ENCODE data around the gene ATP1A2. TPM values are rescaled to one million over a fixed set of nuclear protein-coding genes. Genes with fewer than 3 reads are reported as not detected.
A peak's percentile ranks its signal among the peaks of the same experiment; 100 is the strongest.

ATP1A2 gene
- total RNA-seq, 1 donor from 2014 or later = 0.10 TPM

DNA sequence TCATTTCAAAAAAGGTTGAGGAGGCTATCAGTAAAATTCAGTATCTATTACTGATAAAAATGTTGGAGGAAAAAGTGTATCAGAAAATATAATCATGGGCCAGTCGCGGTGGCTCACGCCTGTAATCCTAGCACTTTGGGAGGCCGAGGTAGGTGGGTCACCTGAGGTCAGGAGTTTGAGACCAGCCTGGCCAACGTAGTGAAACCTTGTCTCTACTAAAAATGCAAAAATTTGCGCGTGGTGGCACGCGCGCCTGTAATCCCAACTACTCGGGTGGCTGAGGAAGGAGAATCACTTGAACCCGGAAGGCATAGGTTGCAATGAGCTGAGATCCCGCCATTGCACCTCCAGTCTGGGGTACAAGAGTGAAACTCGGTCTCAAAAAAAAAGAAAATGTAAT lies 30.5 kb downstream of the ATP1A2 start:
- no peak for DNase-seq (ENCODE audit: low read depth)

DNA sequence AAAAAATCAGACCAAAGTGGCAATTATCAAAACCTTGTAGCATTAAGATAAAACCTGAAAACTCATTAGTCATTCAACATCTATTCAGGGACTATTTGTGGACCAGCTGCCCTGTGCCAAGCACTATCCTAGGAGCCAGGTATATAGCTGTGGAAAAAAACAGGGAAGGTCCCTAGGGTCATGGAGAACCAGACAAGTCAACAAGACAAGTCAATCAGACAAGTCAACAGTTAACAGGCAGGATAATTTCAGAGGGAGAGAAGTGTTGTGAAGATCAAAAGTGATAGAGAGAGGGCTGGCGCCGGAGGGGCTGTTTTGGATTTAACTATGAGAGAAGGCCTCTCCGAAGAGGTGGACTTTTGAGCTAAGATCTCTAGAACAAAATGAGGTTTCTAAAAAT lies 32.6 kb downstream of the ATP1A2 start:
- DNase-seq (ENCODE audit: low read depth) = no peak

- no peak for DNase-seq (ENCODE audit: low read depth)
Measured at GRCh38 chr1:160149233-160149632, 33.7 kb downstream of the ATP1A2 start.

DNA sequence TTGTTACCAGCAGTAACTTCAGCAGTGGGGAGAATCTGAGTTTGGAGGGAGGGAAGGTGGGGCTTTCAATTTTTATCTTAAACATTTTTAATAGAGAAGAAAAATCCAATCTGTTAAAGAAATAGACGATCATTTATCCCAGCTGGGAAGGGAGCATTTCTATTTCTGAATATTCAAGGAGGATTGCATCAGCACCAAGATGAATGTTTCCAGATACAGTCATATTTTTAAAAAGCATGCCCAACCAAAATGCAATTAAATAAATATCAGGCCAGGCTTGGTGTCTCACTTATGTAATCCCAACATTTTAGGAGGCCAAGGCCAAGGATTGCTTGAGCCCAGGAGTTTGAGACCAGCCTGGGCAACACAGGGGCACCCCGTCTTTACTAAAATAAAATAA lies 34.2 kb downstream of the ATP1A2 start:
- DNase-seq (ENCODE audit: low read depth) = no peak

DNA sequence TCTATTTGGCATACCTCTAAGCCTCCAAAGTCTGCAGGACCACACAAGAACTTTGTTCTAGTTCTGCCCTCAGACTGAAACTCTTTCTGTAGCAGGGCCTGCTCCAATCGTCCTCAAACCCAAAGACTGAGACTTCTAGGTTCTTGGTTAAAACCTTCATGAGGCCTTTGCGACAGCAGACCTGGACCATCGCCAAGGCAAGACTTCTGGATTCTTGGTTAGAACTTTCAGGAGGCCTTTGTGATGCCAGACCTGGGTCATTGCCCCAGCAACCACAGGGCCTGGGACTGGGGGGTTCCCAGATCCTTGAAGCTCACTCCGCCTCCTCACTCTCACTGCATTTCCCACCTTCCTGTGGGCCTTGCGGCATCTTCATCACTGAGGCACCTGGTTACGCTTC lies 35.7 kb downstream of the ATP1A2 start, which contains the start of gene ATP1A4:
ATP1A4 (plus strand) TSS at position 301 of the 400 bp plus-strand sequence. CDS start 438 bp downstream, outside the sequence.
- DNase-seq (ENCODE audit: low read depth) = no peak

- DNase-seq (ENCODE audit: low read depth) = no peak
Measured at GRCh38 chr1:160154790-160155189, 39.2 kb downstream of the ATP1A2 start.

DNA sequence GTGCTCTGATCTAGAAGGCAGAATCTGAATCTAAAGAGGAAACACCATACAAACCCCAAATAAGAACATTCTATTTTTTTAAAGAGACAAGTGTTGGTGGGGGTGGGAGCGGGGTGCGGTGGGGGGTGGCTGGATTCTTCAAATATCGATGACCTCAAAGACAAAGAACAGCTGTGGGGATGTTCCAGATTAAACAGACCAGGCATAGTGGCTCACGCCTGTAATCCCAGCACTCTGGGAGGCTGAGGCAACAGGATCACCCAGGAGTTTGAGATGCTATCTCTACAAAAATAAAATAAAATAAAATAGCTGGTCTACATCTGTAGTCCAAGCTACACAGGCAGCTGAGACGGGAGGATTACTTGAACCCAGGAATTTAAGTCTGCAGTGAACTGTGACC lies 40.8 kb downstream of the ATP1A2 start:
- DNase-seq (ENCODE audit: low read depth) = no peak

- no peak for DNase-seq (ENCODE audit: low read depth)
Measured at GRCh38 chr1:160157174-160157573, 41.6 kb downstream of the ATP1A2 start.

GRCh38 chr1:160158031-160158430 lies 42.5 kb downstream of the ATP1A2 start:
- no peak for DNase-seq (ENCODE audit: low read depth)

DNA sequence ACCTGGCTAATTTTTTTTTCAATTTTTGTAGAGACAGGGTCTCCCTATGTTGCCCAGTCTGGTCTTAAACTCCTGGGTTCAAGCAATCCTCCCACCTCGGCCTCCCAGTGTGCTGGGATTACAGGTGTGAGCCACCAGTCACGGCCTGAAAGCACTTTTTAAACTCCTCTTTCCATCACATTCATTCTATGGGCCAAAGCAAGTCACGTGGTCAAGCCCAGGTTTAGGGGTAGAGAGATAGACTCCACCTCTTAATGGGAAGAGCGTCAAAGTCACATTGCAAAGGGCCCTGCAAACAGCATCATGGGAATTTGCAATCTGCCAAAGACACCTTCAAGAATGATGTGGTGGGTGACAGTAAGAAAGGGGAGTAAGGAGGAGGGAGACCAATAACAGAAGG lies 43.0 kb downstream of the ATP1A2 start:
- DNase-seq (ENCODE audit: low read depth) = no peak

DNA sequence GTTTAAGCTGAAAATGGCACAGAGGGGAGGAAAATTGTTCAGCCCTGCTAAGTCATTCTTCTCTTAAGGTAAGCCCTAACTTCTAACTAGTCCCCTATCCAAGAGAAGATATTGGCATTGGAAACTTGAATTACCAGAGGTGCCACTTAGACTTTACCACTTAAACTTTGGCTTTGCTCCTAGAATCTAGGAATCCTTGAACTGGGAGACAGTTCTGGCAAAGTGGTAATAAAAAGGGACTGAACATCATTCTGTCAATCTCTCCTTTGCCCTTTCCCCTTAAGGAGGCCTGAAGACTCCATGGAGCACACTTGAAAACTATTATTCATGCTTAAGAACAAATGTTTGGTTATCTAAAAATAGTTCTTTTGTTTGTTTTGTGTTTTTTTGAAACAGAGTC lies 44.3 kb downstream of the ATP1A2 start:
- DNase-seq (ENCODE audit: low read depth) = peak; percentile 4

GRCh38 chr1:160161965-160162705 lies 46.6 kb downstream of the ATP1A2 start:
- DNase-seq (ENCODE audit: low read depth) = no peak

DNA sequence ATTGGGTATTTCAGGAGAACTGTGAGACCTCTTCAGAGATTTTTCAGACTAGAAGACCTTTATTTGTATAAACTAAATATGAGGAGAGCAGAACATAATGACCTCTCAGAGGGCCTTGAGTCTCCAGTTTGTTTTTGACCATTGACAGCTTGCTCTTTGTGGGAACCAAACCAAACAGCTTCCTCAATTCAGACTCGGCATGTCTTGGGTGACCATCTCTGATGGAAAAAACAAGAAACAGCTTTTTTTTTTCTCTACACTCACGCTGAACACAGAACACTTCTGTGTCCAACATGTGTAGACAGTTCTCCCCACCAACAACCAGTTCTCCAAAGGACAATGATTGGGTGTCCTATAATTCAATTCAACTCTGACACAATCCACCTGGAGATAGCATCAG lies 47.4 kb downstream of the ATP1A2 start:
- DNase-seq (ENCODE audit: low read depth) = no peak

- DNase-seq (ENCODE audit: low read depth) = peak; percentile 31
Measured at GRCh38 chr1:160163615-160164014, 48.1 kb downstream of the ATP1A2 start.

GRCh38 chr1:160164121-160164520 lies 48.6 kb downstream of the ATP1A2 start:
- no peak for DNase-seq (ENCODE audit: low read depth)

- no peak for DNase-seq (ENCODE audit: low read depth)
Measured at GRCh38 chr1:160166166-160166868, 50.8 kb downstream of the ATP1A2 start.

DNA sequence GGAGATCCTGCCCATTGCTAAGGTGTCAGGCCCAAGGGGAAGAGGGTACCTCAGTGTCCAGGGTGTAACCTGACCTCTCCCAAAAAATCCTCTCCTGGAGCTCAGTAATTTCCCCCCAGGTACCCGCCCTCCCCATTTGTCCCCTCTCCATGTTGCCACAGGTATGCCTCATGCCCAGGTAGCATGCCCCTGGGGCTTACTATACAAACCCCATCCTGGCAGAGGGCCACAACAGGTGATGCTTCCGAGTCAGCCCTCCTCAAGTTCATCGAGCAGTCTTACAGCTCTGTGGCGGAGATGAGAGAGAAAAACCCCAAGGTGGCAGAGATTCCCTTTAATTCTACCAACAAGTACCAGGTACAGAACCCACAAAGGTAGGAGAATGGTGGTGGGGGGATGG lies 51.5 kb downstream of the ATP1A2 start:
- DNase-seq (ENCODE audit: low read depth) = no peak

GRCh38 chr1:160167580-160167979 lies 52.0 kb downstream of the ATP1A2 start:
- no peak for DNase-seq (ENCODE audit: low read depth)

- no peak for DNase-seq (ENCODE audit: low read depth)
Measured at GRCh38 chr1:160168016-160168415, 52.5 kb downstream of the ATP1A2 start.

- DNase-seq (ENCODE audit: low read depth) = no peak
Measured at GRCh38 chr1:160168609-160169369, 53.2 kb downstream of the ATP1A2 start.

DNA sequence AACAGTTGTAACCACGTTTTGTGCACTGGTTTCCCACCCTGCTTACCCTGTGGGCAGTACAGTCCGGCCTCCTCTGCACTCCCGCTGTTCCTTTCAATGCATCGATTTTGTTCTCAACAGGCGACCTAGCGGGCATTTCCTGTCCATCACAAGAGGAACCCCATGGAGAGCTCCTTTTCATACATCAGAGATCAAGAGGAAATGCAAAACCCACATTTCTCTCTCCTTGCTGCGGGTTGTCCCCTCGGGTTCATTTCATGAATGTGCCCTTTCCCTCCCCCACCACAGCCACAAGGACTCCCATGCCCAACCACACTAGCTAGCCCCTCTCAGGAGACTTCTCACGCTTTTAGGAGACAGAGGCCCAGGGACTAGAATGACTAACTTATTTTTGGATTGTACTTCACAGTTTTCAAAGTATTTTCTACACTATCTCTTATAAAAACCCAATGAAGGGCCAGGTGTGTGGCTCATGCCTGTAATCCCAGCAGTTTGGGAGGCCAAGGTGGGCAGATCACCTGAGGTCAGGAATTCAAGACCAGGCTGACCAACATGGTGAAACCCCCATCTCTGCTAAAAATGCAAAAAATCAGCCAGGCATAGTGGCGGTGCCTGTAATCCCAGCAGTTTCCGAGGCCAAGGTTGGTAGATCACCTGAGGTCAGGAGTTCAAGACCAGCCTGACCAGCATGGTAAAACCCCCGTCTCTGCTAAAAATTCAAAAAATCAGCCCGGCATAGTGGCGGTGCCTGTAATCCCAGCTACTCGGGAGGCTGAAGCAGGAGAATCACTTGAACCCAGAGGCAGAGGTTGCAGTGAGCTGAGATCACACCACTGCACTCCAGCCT lies 54.2 kb downstream of the ATP1A2 start:
- DNase-seq (ENCODE audit: low read depth) = no peak

DNA sequence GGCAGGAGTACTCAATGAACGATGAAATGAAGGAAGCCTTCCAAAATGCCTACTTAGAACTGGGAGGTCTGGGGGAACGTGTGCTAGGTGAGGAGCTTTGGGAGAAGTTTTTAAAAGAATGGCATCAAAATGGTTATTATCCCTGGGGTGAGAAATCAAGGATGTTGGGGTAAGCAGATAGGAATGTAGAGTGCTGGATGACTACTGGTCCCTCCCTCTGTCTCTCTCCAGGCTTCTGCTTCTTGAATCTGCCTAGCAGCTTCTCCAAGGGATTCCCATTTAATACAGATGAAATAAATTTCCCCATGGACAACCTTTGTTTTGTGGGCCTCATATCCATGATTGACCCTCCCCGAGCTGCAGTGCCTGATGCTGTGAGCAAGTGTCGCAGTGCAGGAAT lies 55.8 kb downstream of the ATP1A2 start:
- DNase-seq (ENCODE audit: low read depth) = no peak

All from renal cortical epithelial cell (primary cell).